Effector CD8-positive, alpha-beta T cell (primary cell): ENCODE measurements around the gene NRSN2.
"Not testable (repeated sequence)": the region's sequence is repeated elsewhere in the genome, so short reads cannot be mapped to it uniquely, and the experiment has no call there.

ENCODE experiments used
- DNase-seq: peaks from one replicate; lab custom pipeline; 2025; lab: John Stamatoyannopoulos, UW

Gene NRSN2

DNA sequence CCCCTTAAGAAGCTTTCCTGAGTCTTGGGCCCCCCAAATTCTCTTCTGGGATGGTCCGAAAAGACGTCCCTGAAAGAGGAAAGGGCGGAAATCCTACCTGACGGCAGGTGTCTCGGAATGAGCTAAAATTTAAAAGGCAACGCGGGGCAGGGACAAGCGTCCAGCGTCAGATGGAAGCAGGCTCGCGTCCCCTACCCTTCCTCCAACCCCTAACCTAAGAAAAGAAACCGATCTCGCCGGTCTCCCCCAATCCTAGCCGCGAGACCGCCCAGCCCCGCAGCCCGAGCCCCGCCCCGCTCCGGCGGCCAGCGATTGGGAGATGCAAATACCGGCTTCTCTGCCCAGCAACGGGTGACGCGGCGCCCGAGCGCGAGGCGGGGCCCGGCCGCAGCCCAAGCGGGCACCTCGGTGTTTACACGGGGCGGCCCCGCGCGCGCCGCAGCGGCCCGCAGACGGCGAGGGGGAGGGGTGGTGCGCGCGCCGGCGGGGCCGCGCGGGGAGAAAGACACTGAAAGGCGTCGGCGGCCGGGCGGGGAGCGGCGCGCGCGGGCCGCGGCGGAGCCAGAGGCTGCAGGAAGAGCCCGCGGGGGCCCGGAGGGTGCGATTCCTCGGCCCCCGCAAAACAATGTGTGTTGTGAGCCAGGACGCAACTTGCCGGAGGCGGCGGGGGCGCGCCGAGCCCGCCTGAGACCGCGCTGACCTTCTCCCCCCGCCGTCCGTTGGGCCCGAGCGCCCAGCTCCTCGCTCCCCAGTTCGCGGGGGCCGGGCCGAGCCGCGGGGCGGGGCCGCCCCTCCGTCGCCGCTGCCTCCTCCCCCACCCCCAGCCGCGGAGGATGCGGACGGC lies 21.6 kb upstream of the NRSN2 start, which contains the start of gene SOX12:
Gene SOX12, plus strand, starts transcription at position 508 of the 844 bp plus-strand sequence. CDS start 373 bp downstream, outside the sequence.
- peak; percentile 96 for DNase-seq

- peak; percentile 41 for DNase-seq
These were observed 20.8 kb upstream of the NRSN2 start for GRCh38 chr20:325889-326644.

GRCh38 chr20:326645-327185 lies 20.2 kb upstream of the NRSN2 start:
- no peak for DNase-seq

DNA sequence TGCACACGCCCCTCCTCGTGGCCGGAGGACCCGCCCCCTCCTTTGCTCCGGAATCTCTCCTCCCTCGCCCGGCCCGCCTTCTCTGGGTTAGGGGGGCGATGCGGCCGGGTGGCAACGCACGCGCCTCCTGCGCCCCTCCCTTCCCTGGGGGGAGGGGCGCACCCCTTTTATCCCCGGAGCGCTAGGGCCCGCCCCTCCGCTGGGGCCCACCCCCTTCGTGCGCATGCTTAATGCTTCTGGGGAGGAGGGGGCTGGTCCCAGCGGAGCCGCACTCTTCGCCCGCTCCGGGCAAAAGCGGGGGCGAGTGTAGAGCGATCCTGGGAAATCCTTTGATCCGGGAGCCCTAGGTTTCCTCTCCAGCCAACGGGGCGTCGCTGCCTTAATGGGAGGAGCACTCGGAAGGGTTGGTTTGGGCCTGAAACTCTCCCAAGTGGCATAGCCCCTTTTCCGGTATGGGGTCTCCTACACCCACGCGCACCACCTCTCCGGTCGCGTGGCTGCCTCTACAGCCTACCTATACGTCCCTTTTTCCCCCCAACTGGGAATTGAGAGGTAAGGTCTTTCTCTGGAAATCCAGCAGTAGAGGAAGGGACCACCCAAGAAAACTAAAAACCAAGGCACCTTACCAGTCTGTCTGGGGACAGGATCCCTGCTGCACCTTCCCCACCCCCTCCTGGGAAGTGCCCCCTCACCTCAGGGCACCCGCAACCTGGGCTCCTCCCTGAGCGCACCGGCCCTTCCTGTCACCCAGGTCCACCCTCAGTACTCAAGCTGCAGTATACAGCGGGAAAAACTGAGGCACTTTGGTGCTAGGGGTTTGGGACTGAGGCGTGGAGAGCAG lies 19.5 kb upstream of the NRSN2 start:
- DNase-seq, result peak; percentile 87

- DNase-seq, result no peak
These were observed 18.6 kb upstream of the NRSN2 start for GRCh38 chr20:328027-328974.

DNA sequence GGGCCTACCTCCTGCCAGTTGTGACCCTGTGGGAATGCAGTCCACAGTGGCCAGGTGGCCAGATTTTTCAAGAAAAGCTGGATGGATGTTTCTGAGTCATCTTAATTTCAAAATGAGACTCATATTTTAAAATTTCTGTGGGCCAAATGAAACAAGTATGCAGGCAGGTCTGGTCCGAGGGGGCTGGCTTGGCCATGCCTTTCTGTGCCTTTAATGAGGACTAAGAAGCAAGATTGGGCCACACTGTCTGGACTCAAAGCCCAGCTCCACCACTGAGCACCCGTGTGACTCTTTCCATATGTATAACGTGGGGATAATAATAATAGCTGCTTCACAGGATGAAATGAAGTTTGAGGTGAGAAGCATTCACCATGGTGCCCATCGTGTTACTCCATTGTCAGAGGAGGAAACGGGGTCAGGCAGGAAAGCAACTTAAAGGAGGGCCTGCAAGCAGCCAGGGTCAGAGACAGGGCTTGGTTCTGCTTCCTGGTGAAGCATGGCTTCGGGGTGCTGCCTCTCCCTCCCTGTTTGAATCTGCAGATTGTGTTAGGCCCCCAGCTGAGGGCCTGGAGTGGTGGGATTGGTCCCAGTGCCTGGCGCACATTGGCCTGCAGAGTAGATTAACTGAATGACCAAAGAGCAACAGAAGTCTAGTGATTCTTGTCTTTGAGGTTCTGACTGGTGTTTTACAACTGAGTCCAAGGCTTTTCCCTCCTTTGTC lies 17.8 kb upstream of the NRSN2 start:
- no peak for DNase-seq

DNA sequence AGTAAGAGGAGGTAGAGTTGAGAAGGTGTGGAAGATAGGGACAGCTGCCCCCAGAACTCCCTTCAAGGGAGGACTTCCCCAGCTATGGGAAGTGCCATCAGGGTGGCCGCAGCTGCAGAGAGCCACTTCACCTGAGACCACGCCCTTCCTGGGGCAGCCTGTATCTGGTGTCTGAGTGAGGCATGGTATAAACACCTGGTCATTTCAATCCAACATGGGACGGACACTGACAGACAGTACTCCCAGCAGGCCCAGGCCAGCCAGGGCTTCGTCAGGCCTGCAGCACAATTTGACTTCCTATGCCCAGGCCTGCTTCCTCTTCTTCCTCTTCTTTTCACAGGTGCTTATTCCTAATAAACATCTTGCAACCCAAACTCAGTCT lies 17.1 kb upstream of the NRSN2 start:
- no peak for DNase-seq

DNA sequence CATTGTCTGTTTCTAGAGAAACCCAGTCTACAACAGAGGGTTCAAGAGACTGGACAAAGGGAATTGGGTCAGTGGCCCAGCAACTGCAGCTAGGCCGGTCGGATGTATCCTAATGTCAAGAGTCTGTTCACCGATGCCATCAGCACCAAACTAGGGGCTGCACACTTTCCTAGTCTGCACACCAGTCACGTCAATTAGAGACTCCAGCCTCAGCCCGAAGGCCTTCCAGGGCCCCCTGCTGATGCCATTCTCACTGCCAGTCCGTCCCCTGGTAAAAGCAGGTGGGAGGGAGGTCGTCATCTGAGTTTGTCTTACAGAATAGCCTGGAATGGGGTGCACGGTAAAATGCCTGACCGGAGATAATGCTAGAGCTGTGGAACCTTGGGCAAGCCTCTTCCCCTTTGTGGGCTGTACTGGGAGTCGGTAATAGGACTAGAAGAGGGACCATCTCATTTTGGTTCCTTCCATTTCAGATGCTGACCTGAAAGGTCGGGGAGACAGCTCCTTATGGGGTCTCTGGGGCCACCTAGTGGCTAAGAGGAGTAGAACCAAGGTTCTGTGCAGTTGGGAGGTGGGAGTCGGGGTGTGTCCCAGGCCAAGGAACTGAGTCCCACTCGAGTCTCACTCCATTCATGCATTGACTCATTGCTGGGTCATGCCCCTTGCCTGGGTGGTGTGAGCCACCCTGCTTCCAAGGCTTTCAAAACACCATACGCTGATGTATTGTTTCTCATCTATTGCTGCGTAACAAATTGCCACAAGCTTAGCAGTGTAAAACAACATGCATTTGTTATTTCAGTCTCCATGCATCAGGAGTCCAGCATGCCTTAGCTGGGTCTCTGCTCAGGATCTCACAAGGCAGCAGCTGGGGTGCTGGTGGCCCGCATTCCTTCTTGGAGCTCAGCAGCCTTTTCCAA lies 16.4 kb upstream of the NRSN2 start:
- peak; percentile 45 for DNase-seq

DNA sequence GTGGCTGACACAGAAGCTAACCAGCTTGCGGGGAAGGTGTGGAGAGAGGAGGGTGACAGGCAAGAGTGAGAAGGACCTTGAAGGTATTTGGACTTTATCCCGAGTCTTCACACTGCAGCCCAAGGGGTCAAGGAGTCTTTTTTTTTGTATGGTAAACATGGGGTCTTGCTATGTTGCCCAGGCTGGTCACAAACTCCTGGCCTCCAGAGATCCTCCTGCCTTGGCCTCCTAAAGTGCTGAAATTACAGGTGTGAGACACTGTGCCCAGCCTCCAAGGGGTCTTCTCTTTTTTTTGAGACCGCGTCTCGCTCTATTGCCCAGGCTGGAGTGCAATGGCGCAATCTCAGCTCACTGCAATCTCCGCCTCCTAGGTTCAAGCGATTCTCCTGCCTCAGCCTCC lies 12.3 kb upstream of the NRSN2 start:
- no peak for DNase-seq

DNA sequence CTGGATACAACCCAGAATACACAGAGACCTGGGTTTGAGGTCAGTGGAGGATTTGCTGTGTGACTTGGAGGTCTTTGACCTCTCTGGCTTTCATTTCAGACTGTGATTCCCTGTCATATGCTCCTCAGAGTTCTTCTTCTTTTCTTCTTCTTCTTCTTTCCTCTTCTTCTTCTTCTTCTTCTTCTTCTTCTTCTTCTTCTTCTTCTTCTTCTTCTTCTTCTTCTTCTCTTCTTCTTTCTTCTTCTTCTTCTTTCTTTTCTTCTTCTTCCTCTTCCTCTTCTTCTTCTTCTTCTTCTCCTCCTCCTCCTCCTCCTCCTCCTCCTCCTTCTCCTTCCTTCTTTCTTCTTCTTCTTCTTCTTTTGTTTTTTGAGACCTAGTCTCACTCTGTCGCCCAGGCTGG lies 10.9 kb upstream of the NRSN2 start:
- DNase-seq, result not testable (repeated sequence)

DNA sequence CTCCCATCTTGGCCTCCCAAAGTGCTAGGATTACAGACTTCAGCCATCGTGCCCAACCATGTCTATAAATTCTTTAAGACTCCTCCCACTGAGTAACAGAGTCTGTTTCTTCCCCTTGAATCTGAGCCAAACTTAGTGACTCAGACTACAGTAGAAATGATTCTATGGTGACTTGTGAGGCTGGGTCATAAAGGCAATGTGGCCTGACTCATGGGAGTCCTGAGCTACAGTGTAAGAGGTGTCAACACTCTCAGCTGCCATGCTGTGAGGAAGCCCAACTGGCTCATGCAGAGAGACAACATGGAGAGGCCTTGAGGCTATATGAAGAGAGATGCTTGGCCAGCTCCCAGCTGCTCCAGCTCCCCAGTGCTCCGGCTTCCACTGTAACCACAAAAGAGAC lies 5.2 kb upstream of the NRSN2 start:
- DNase-seq, result no peak

- no peak for DNase-seq
These were observed 3.8 kb upstream of the NRSN2 start for GRCh38 chr20:343107-343506.

DNA sequence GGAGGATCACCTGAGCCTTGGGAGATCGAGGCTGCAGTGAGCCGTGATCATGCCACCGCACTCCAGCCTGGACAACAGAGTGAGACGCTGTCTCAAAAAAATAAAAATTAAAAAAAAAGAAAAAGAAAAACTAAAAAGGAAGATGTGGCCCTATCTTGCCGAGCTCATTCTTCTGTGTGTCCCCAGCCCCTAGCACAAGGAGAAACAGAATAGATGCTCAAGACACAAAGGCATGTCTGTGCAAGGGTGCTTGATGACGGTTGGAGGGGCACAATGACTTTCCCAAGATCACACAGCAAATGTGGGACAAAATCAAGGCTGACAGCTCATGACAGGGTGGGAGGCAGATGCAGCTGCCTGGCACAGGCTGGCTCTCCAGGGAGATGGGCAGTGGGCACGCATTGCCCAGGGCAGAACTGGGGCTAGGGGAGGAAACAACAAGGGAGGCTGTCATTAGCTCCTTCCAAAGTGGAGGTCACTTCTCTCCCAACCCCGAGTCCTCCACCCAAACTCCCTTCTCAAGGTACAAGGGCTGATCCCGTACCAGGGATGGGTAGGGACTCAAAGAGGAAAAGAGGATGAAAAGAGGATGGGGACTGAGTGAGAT lies 775 bp upstream of the NRSN2 start:
- no peak for DNase-seq

DNA sequence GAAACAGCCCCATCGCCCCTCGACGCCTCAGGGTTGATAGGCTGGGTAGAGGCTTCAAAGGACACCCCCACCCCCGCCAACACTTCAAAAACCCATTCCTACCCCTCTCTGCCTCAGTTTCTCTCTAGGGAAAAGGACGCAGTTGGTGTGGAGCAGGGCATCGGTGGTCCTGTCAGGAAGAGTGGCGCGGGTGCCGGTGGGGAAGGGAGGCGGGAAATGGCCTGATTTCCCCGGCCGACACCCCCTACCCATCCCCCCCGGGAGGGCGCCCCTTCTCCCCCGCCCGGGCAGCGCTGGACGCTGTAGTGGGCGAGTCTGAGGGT lies 367 bp downstream of the NRSN2 start:
- DNase-seq, result no peak

DNA sequence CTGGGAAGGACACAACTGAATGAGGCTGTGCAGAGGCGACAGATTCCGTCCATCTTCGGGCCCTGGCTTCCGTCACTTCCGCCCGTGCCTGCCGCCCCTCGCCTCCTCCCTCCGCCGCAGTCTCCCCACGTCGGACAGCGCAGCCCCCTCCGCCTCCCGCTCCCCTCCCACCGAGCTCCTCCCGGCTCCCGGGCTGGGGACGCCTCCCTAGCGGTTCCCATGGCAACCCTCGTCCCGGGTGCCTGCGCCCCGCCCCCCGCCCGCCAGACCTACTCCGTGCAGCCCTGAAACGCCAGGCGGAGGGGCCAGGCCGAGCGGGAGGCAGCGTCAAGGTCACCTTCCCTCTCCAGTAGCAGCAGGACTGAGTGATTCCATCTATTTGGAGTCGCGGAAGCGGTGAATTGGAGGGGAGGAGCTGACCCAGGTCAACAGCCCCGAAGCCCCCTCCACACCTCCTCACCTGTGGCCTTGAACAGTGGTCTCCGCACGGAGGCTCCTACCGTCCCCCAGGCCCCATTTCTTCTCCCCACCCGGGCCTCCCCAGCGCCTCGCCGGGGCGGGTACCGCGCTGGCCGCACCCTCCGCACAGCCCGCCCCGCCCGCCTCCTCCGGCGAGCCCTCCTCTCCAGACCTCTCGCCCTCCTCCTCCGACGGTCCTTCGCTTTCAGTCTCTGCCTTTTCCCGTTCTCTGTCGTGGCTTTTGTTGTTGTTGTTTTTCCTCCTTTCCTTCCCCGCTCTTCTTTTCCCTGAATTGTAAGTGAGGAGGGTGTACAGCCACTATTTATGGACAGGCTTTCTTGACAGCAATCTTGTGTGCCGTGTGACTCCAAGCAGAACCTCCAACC lies 951 bp downstream of the NRSN2 start:
- peak; percentile 60 for DNase-seq

DNA sequence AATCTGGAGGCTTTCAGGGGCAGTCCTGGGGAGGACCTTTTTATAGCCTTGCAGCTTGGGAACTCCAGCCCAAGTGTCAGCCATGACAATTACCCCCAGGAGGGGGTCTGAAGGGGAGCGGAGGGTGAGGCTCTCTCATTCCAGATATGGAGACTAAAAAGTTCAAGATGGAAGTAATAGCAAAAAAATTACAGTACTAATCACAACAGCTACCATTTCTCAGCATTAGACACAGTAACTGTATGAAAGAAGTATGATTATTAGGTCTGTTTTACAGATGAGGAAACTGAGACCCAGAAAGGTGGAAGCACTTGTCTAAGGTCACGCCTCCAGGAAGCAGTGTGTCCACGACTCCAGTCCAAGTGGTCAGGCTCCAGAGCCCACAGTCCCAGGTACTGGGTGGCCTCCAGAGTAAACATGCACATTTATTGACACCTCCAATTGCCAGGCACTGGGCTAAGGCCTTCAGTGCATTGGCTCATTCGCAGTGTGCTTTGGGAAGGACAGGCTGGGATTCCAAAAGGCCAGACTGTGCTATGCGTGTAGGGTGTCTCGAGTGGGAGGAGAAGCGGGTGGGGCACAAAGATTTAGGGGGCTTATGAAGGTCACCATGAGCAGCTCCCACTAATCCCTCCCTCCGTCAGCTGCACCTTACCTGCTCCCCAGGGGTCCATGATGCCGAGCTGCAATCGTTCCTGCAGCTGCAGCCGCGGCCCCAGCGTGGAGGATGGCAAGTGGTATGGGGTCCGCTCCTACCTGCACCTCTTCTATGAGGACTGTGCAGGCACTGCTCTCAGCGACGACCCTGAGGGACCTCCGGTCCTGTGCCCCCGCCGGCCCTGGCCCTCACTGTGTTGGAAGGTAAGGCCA lies 2.3 kb downstream of the NRSN2 start:
- no peak for DNase-seq

DNA sequence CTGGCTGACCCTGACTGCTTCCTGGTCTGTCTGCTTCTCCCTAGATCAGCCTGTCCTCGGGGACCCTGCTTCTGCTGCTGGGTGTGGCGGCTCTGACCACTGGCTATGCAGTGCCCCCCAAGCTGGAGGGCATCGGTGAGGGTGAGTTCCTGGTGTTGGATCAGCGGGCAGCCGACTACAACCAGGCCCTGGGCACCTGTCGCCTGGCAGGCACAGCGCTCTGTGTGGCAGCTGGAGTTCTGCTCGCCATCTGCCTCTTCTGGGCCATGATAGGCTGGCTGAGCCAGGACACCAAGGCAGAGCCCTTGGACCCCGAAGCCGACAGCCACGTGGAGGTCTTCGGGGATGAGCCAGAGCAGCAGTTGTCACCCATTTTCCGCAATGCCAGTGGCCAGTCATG lies 6.3 kb downstream of the NRSN2 start:
- DNase-seq, result no peak
